Gastroesophageal sphincter (tissue), 4 donors: ENCODE data around the gene RNF19B. TPM values are rescaled to one million over a fixed set of nuclear protein-coding genes. Genes with fewer than 3 reads are reported as not detected.

ENCODE experiments used
- ATAC-seq: fragments of 150-250 bp; one replicate; pipeline ENCODE4 v1.9.1; 2016; ENCODE audit warnings: mild to moderate bottlenecking, moderate library complexity
- H3K27ac ChIP-seq, 4 donors: fragments of 200-600 bp; sonication (generic) in 3 of 4; 1 replicate in 3 of 4; 2 replicates in 1 of 4; pipeline ENCODE4 v1.5.1; 2016 to 2019
- H3K27me3 ChIP-seq: fragments of 200-600 bp; sonication (generic); one replicate; pipeline ENCODE4 v1.5.1; 2019
- H3K36me3 ChIP-seq, 2 donors: fragments of 200-600 bp; sonication (generic); one replicate each; pipeline ENCODE4 v1.5.1; 2019; ENCODE audit warnings: control low read depth in 1 of 2
- H3K4me1 ChIP-seq, 3 donors: fragments of 200-600 bp; sonication (generic); 1 replicate in 2 of 3; 2 replicates in 1 of 3; pipeline ENCODE4 v1.5.1; 2016 to 2019; ENCODE audit warnings: control low read depth in 2 of 3
- H3K4me3 ChIP-seq, 2 donors: fragments of 200-600 bp; sonication (generic); one replicate each; pipeline ENCODE4 v1.5.1; 2019; ENCODE audit warnings: mild to moderate bottlenecking in 1 of 2, moderate library complexity in 1 of 2
- H3K9me3 ChIP-seq, 3 donors: fragments of 200-600 bp; sonication (generic); one replicate each; pipeline ENCODE4 v1.5.1; 2017 to 2019; ENCODE audit warnings: control low read depth in 2 of 3
- EP300 ChIP-seq: sonication (generic); formaldehyde crosslinking; IDR thresholded peaks from one replicate; pipeline ENCODE4 v1.6.1; 2017; ENCODE audit warnings: antibody characterized with exemption, mild to moderate bottlenecking
- POLR2A ChIP-seq, 2 donors: fragments of 450-650 bp; IDR thresholded peaks; one replicate each; pipeline ENCODE4 v1.6.1; 2017; ENCODE audit warnings: antibody characterized with exemption in 2 of 2, mild to moderate bottlenecking in 2 of 2, moderate library complexity in 1 of 2
- POLR2AphosphoS5 ChIP-seq: sonication (generic); formaldehyde crosslinking; IDR thresholded peaks from one replicate; pipeline ENCODE4 v1.6.1; 2017; ENCODE audit warnings: antibody characterized with exemption
- whole genome bisulfite sequencing, 2 donors: methylation state at CpG; one replicate each; pipeline ENCODE4 v1.1.5; 2018; ENCODE audit warnings: low coverage in 1 of 2; 5-methylcytosine and 5-hydroxymethylcytosine counted together
- total RNA-seq, 4 donors: library from RNA; depleted of rRNA; stranded (reverse); fragments of >200 nt; gene quantifications; one replicate each; pipeline ENCODE4 v1.1.0, GENCODE V29; 2016
- TF ChIP-seq, protein P1 (sequence below), 4 experiments: fragments of 200-600 bp in 2 of 4; fragments of 450-650 bp in 2 of 4; sonication (generic) in 1 of 4; IDR thresholded peaks; one replicate each; pipeline ENCODE4 v1.5.1; 2017 to 2019; ENCODE audit warnings: antibody characterized with exemption in 4 of 4, mild to moderate bottlenecking in 2 of 4, moderate library complexity in 2 of 4

The RNF19B gene
- total RNA-seq, 4 donors from 2014 or later, result 19.5 to 25.2 (median 21.8) TPM

DNA sequence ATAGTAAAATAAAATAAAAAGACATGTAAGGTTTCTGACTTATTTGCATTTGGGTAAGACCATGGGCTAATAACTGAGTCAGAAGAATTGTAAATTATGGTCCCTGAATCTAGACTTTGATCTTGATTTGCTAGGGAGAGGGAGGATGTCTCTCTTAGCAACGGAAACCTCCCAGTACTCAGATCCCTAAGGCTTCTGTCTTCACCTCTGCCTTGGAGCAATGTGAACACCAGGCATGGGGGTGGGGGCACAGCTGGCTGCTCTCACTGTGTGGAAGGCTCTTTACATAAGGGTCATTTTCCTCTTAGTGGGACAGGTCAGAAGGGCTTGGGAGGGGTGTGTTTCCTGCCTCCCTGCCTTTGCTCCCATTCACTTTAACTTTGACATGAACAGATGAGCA, 46.4 kb downstream of the RNF19B start:
- peaks cover 39% of the 10 kb centered on the region for H3K27me3 ChIP-seq
- H3K4me3 ChIP-seq, result no peak overlapping the region
- no peak for ATAC-seq
- H3K9me3 ChIP-seq, result no peaks in the 10 kb centered on the region
- no peaks in the 10 kb centered on the region for H3K4me1 ChIP-seq
- TF ChIP-seq EP300, result no peak
- TF ChIP-seq POLR2A (IDR thresholded peaks at IDR 0.05), result no peak
- TF ChIP-seq, protein P1, sequence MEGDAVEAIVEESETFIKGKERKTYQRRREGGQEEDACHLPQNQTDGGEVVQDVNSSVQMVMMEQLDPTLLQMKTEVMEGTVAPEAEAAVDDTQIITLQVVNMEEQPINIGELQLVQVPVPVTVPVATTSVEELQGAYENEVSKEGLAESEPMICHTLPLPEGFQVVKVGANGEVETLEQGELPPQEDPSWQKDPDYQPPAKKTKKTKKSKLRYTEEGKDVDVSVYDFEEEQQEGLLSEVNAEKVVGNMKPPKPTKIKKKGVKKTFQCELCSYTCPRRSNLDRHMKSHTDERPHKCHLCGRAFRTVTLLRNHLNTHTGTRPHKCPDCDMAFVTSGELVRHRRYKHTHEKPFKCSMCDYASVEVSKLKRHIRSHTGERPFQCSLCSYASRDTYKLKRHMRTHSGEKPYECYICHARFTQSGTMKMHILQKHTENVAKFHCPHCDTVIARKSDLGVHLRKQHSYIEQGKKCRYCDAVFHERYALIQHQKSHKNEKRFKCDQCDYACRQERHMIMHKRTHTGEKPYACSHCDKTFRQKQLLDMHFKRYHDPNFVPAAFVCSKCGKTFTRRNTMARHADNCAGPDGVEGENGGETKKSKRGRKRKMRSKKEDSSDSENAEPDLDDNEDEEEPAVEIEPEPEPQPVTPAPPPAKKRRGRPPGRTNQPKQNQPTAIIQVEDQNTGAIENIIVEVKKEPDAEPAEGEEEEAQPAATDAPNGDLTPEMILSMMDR (IDR thresholded peaks at IDR 0.05), result no peak
- no peak for TF ChIP-seq POLR2AphosphoS5
- H3K27ac ChIP-seq, result no peak overlapping the region
- 20 to 45% methylated on average over 1 of the region's 1 CpG for WGBS, 2 donors
- H3K36me3 ChIP-seq, result no peaks in the 10 kb centered on the region

DNA sequence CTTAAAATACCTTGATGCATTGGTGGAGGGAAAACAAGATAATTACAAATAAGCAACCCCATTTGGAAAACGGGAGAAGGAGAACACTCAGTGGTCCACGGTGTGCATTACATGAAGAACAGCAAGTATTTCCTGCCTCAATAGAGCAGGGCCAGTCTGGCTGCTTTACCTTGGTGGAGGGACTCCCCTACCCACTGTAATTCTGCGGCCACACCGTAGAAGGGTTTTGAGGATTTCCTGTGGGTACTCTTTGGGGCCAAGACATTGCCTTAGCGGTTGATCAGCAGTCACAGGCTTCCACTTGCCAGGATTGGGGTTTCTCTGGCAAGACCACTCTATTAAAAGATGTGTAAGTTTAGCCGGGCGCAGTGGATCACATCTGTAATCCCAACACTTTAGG, 47.1 kb downstream of the RNF19B start:
- H3K4me3 ChIP-seq, result no peak overlapping the region
- no peak overlapping the region for H3K27ac ChIP-seq
- no peaks in the 10 kb centered on the region for H3K4me1 ChIP-seq
- H3K36me3 ChIP-seq, result no peaks in the 10 kb centered on the region
- TF ChIP-seq EP300 (no peak), POLR2A (IDR thresholded peaks at IDR 0.05) (no peak), POLR2AphosphoS5 (no peak)
- TF ChIP-seq, protein P1 (IDR thresholded peaks at IDR 0.05), result no peak
- 67% methylated on average over 4 of the region's 7 CpGs; no CpG with 5 or more reads in 1 of the 2 donors for WGBS, 2 donors
- ATAC-seq, result no peak
- H3K27me3 ChIP-seq, result peaks cover 33% of the 10 kb centered on the region
- H3K9me3 ChIP-seq, result no peaks in the 10 kb centered on the region

DNA sequence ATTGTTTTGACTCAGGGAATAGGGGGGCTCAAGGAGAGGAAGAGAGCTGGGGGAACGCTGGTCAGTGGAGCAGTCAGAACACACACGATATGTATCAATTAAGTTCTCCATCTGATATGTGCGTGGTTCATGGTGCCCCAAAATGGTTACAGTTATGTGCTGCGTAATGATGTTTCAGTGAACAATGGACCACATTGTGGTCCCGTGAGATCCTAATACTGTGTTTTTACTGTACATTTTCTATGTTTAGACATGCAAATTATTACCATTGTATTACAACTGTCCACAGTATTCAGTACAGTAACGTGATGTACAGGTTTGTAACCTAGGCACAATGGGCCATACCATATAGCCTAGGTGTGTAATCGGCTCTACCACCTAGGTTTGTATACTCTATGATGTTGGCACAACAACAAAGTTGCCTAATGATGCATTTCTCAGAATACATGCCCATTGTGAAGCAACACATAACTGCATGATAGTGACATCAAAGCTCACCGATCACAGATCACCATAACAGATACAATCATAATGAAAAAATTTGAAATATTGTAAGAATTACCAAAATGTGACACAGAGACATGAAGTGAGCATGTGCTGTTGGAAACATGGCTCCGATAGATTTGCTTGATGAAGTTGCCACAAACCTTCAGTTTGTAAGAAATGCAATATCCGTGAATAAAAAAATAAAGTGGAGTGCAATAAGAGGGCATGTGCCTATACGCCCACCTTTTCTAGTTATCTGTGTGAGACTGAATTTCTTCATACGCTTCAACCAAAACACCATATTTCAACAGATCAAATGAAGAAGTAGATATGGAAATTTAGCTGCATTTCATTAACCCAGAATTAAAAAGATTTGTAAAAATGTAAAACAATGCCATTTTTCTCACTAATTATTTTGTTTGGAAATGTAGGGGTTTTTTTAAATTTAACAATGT, 48.6 kb downstream of the RNF19B start:
- H3K4me3 ChIP-seq, result no peak overlapping the region
- ATAC-seq, result no peak
- H3K27ac ChIP-seq, result no peak overlapping the region
- no peaks in the 10 kb centered on the region for H3K36me3 ChIP-seq
- TF ChIP-seq, protein P1 (IDR thresholded peaks at IDR 0.05), result no peak
- no peak for TF ChIP-seq EP300
- no peak for TF ChIP-seq POLR2A (IDR thresholded peaks at IDR 0.05)
- no peak for TF ChIP-seq POLR2AphosphoS5
- no peaks in the 10 kb centered on the region for H3K4me1 ChIP-seq
- peaks cover 26% of the 10 kb centered on the region for H3K27me3 ChIP-seq
- H3K9me3 ChIP-seq, result no peaks in the 10 kb centered on the region
- WGBS, 2 donors, result 86 to 94% methylated on average over 11 of the region's 12 CpGs

- no peaks in the 10 kb centered on the region for H3K9me3 ChIP-seq
- no peak overlapping the region for H3K4me3 ChIP-seq
- no peaks in the 10 kb centered on the region for H3K36me3 ChIP-seq
- peaks cover 5% of the 10 kb centered on the region for H3K27me3 ChIP-seq
- ATAC-seq, result no peak
- TF ChIP-seq POLR2AphosphoS5 (no peak), POLR2A (IDR thresholded peaks at IDR 0.05) (no peak), EP300 (no peak)
- TF ChIP-seq, protein P1 (IDR thresholded peaks at IDR 0.05), result no peak
- no peaks in the 10 kb centered on the region for H3K4me1 ChIP-seq
- WGBS, 2 donors, result 84 to 90% methylated on average over 2 to 5 of the region's 5 CpGs
- H3K27ac ChIP-seq, result no peak overlapping the region
Observed at GRCh38 chr1:32910319-32910718, 54.3 kb downstream of the RNF19B start.

GRCh38 chr1:32907435-32907834, 57.2 kb downstream of the RNF19B start:
- H3K4me1 ChIP-seq, result no peaks in the 10 kb centered on the region
- WGBS, 2 donors, result 19 to 23% methylated on average over 4 of the region's 4 CpGs
- H3K9me3 ChIP-seq, result no peaks in the 10 kb centered on the region
- H3K36me3 ChIP-seq, result no peaks in the 10 kb centered on the region
- TF ChIP-seq, protein P1 (IDR thresholded peaks at IDR 0.05), result no peak
- TF ChIP-seq EP300 (no peak), POLR2AphosphoS5 (no peak), POLR2A (IDR thresholded peaks at IDR 0.05) (no peak)
- no peak for ATAC-seq
- peaks cover 5% of the 10 kb centered on the region for H3K27me3 ChIP-seq
- no peak overlapping the region for H3K27ac ChIP-seq
- no peak overlapping the region for H3K4me3 ChIP-seq
